GM20000 (cell line): Measurements from ENCODE around the gene NDUFC1.
"Not testable (repeated sequence)": the region's sequence is repeated elsewhere in the genome, so short reads cannot be mapped to it uniquely, and the experiment has no call there.

Experiments
- DNase-seq: peaks from one replicate; pipeline ENCODE4 v3.0.0; 2012; ENCODE audit warnings: low spot score
- CTCF ChIP-seq: IDR thresholded peaks from 2 replicates; pipeline ENCODE4 v1.5.1; 2012; ENCODE audit warnings: mild to moderate bottlenecking, control low read depth; ENCODE audit errors: extremely low read depth, missing control alignments

Gene NDUFC1

GRCh38 chr4:139256349-139256748 lies 45.9 kb downstream of the NDUFC1 start:
- no peak for DNase-seq
- TF ChIP-seq CTCF: no peak

- not testable (repeated sequence) for DNase-seq
Measured at GRCh38 chr4:139255581-139255980, 46.7 kb downstream of the NDUFC1 start.

- no peak for TF ChIP-seq CTCF
- DNase-seq: no peak
Measured at GRCh38 chr4:139253713-139254112, 48.6 kb downstream of the NDUFC1 start.

- no peak for TF ChIP-seq CTCF
- DNase-seq: no peak
Measured at GRCh38 chr4:139253046-139253445, 49.2 kb downstream of the NDUFC1 start.

GRCh38 chr4:139247700-139248238 lies 54.5 kb downstream of the NDUFC1 start:
- DNase-seq: no peak
- no peak for TF ChIP-seq CTCF

GRCh38 chr4:139247241-139247640 lies 55.0 kb downstream of the NDUFC1 start:
- TF ChIP-seq CTCF: no peak
- DNase-seq: no peak

GRCh38 chr4:139246166-139246565 lies 56.1 kb downstream of the NDUFC1 start:
- TF ChIP-seq CTCF: no peak

GRCh38 chr4:139245590-139245989 lies 56.7 kb downstream of the NDUFC1 start:
- TF ChIP-seq CTCF: no peak
- DNase-seq: no peak

More at GRCh38 chr4:139246166-139246565, 56.1 kb downstream of the NDUFC1 start:
- no peak for DNase-seq
